22Rv1 (cell line): Measurements from ENCODE around the gene MRPS5.

ENCODE experiments used
- H3K27ac ChIP-seq: fragments of 450-650 bp; 2 replicates; pipeline ENCODE4 v1.5.1; 2017
- CTCF ChIP-seq: fragments of 450-650 bp; IDR thresholded peaks from 2 replicates; pipeline ENCODE4 v1.5.1; 2017; ENCODE audit warnings: mild to moderate bottlenecking
- ZFX ChIP-seq: fragments of 450-650 bp; IDR thresholded peaks from 2 replicates; pipeline ENCODE4 v1.6.1; 2017; ENCODE audit warnings: antibody characterized with exemption, borderline replicate concordance

MRPS5 gene

GRCh38 chr2:95054016-95054415, 67.6 kb downstream of the MRPS5 start:
- TF ChIP-seq CTCF, result no peak
- no peak for TF ChIP-seq ZFX
- H3K27ac ChIP-seq, result no peak overlapping the region

GRCh38 chr2:95053543-95053942, 68.1 kb downstream of the MRPS5 start:
- no peak overlapping the region for H3K27ac ChIP-seq
- peak; percentile 39 for TF ChIP-seq CTCF
- no peak for TF ChIP-seq ZFX

- TF ChIP-seq CTCF, result no peak
- TF ChIP-seq ZFX, result no peak
- H3K27ac ChIP-seq, result no peak overlapping the region
These were observed 68.7 kb downstream of the MRPS5 start for GRCh38 chr2:95052804-95053479.

- TF ChIP-seq CTCF (no peak), ZFX (no peak)
- no peak overlapping the region for H3K27ac ChIP-seq
These were observed 69.3 kb downstream of the MRPS5 start for GRCh38 chr2:95052307-95052706.

GRCh38 chr2:95051626-95052025, 70.0 kb downstream of the MRPS5 start:
- no peak overlapping the region for H3K27ac ChIP-seq

GRCh38 chr2:95050385-95051300, 71.0 kb downstream of the MRPS5 start:
- TF ChIP-seq CTCF (no peak), ZFX (no peak)
- H3K27ac ChIP-seq, result no peak overlapping the region

More at GRCh38 chr2:95051626-95052025, 70.0 kb downstream of the MRPS5 start:
- TF ChIP-seq ZFX (no peak), CTCF (no peak)

GRCh38 chr2:95049961-95050360, 71.6 kb downstream of the MRPS5 start:
- TF ChIP-seq ZFX, result no peak
- TF ChIP-seq CTCF, result no peak
- H3K27ac ChIP-seq, result no peak overlapping the region
